GM18517 (cell line): ENCODE results near the gene NSUN2.
"Not testable (repeated sequence)": the region's sequence is repeated elsewhere in the genome, so short reads cannot be mapped to it uniquely, and the experiment has no call there.

ENCODE experiments used
- ATAC-seq: cut with Tn5 transposase; IDR thresholded peaks from one replicate; pipeline ENCODE4 v1.9.1; 2021; ENCODE audit warnings: mild to moderate bottlenecking, moderate library complexity; ENCODE audit not compliant: unreplicated experiment

NSUN2 gene

DNA sequence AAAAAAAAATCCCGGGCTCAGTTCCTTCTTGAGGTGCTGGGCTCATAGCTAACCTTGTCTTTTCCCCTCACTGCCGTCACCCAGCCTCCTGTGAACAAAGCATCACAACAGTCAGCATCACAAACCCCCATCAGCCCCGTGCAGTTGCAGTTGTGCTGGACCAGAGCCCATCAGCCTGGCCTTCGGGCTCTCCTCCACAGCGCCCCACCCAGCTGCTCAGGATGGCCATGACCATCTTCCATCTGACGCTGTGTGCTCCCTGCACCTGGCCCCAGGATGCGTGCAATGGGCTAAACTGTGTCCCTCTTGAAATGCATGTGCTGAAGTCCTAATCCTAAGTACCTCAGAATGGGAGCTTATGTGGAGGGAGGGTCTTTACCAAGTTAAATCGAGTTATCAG is 48.1 kb downstream of the NSUN2 start:
- ATAC-seq, result no peak

- no peak for ATAC-seq
Observed at GRCh38 chr5:6584101-6584645, 48.7 kb downstream of the NSUN2 start.

DNA sequence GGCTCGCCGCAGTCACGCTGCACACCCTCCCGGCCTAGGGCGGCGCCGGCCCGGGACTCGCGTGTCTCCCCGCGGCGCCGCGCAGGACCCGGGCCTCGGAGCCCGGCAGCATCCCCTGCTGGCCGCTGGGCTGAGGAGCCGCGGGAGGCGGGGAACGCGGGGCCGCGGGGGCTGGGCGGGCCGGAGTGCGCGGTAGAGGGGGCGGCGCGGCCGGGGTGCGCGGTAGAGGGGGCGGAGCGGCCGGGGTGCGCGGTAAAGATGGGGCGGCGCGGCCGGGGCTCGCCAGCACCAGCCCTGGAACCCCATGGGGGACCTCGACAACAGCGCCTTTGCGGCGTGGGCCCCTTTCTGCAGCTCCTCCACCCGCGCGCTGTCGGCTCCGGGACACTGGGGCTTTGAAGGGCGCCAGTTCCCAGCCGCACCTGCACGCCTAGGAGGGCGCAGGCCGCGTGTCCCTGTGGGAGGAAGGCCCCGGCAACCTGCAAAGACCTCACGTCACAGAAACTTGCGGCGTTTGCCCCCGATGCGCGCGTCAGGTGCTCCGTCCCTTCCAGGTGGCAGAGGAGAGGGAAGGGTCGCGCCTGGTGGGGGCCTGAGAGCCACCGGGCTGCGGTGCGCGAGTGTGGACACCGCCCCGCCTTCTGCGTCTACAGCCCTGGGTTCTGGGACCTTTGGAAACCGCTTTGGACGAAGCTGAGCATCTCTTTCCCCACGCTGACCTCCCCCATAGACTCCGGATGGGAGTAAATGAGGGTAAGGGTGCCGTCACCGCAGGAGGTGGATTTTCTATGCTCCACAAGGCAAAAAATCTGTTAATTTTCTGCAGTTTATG is 49.6 kb downstream of the NSUN2 start:
- no peak for ATAC-seq

DNA sequence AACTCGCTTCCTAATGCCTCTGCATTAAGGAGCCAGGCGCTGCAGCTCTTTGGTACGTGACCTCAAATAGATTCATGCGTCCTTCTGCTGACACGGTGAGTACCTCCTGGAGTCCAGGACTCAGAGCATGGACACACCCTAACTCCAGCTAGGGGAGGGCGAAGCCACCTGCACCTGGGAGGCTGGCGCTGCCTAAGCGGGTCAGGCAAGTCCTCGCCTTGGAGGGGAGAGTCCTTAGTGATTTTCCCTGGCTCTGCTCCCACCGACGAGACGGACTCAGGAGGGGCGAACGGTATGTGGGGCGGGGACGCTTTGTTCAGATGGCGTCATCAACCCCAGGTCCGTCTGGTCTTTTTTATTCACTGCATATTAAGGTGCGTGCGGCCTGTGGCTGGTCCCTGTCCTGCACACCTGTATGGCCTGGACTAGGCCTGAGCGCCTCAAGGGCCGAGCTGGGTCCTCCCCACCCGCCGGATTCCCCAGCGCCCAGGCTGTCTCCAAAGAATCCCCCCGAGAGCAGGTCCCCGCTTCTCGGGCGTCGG is 50.3 kb downstream of the NSUN2 start:
- no peak for ATAC-seq

- no peak for ATAC-seq
Observed at GRCh38 chr5:6581559-6582426, 51.1 kb downstream of the NSUN2 start.

DNA sequence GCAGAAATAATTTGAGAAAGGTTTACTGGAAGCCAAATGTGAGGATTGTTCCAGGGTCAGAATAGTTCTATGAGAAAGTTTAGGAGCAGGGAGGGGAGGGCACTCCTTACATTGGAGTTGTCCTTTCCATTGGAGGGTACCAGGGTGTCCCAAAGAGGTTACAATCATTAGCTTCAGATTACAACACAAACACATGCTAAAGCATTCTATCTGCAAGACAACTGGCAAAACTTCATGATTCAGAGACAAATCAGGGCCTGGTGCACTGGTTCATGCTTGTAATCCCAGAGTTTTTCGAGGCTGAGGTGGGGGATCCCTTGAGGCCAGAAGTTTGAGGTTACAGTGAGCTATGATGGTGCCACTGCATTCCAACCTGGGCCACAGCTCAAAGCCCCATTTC is 51.8 kb downstream of the NSUN2 start:
- no peak for ATAC-seq

- no peak for ATAC-seq
Observed at GRCh38 chr5:6579535-6579934, 53.3 kb downstream of the NSUN2 start.

- ATAC-seq, result no peak
Observed at GRCh38 chr5:6578676-6579343, 54.0 kb downstream of the NSUN2 start.

GRCh38 chr5:6576861-6577501 is 55.9 kb downstream of the NSUN2 start:
- ATAC-seq, result no peak

DNA sequence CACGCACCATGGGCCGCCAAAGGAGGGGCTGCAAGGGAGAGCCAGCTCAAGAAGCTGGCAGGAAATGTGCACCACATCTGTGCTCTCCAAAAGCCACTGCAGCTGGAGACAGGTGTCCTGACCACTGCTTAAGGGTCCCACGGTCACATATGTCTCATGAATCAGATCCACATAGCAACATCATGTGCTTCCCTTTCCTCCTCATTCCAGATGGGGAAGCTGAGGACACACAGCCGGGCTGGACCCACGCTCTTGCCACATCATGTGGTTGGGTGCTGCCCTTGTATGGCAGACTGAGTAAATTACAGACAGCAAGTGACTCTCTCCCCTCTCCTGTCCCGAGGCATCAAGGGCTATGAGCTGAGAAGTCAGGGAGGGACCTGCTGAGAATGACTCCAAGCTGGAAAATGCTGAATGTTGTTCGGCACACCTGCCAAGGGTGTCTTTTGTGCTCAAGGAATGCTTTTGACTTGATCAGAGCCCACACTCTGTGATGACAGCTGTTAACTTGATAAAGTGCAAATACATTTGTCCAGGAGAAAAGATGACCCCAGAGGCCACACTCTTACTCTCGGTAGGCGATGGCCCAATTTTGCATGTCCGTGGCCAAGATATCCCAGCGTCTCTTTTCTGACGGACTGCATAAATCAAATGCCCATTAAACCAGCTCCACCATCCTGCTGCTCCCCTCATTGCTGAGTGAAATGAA is 58.2 kb downstream of the NSUN2 start:
- ATAC-seq, result no peak

DNA sequence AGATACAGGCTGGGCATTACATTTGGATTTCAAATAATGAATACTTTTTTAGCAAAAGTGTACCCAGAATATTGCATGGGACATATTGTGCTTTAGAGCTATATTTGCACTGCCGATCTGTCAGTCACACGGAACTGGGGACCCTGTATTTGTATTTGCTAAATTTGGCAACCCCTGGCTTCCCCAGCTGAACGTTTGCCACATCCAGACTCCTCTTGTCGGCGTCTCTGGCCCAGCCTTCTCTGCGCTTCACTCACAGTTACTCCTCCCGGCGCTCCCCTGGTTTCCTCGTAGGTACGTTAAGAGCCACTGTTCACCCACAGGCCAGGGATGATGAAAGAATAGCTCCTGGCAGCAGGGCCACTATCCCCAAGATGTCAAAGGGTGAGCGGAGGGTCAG is 58.7 kb downstream of the NSUN2 start:
- ATAC-seq, result no peak

GRCh38 chr5:6573651-6574101 is 59.2 kb downstream of the NSUN2 start:
- no peak for ATAC-seq

GRCh38 chr5:6572825-6573380 is 59.9 kb downstream of the NSUN2 start:
- no peak for ATAC-seq

GRCh38 chr5:6572086-6572824 is 60.6 kb downstream of the NSUN2 start:
- ATAC-seq, result no peak

- ATAC-seq, result not testable (repeated sequence)
Observed at GRCh38 chr5:6571607-6572006, 61.2 kb downstream of the NSUN2 start.

DNA sequence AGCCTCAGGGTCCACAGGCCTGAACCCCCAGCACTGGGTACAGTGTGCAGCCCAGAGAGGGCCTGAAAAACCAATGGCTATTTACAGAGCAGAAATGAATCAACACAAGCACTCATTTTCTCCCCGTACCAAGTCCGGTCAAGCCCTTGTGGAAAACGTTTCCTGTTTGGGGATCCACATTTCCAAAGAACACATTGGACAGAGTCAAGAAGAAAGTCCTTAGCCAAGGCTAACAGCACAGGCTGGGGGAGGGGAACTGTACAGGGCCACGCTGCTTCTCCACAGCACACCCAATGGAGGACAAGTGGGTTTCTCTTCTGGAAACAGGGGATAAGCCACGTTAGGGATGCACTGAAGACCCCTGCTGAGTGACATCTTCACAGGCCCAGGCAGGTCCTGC is 62.3 kb downstream of the NSUN2 start:
- ATAC-seq, result no peak

DNA sequence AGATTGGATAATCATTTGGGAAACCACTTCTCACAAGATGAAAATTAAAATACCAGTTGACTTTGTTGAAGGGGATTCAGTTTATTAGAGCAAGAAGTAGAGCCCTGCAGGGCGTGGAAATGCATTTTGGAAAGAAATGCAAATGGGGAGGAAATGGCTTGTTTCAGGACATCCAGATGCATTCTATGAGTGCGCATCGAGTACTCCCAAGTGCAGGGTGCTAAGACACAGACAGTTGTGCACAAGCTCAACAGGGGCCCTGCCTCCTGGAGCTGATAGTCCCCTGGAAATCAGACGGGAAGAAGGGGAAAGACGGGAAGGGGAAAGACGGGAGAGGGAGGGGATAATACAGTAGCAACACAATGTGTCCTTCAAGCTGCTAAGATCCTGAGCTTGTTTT is 64.0 kb downstream of the NSUN2 start:
- no peak for ATAC-seq

- ATAC-seq, result no peak
Observed at GRCh38 chr5:6568383-6568782, 64.5 kb downstream of the NSUN2 start.

GRCh38 chr5:6567835-6568234 is 65.0 kb downstream of the NSUN2 start:
- ATAC-seq, result no peak
